Measurements from ENCODE around the gene GRIP1. TPM values are rescaled to one million over a fixed set of nuclear protein-coding genes. Genes with fewer than 3 reads are reported as not detected.

GRIP1 gene
- total and polyA plus RNA-seq, 2 donors (not counting 3 experiments of a cell fraction or from before 2014, with no cell fraction given): 0.04 to 0.69 TPM

DNA sequence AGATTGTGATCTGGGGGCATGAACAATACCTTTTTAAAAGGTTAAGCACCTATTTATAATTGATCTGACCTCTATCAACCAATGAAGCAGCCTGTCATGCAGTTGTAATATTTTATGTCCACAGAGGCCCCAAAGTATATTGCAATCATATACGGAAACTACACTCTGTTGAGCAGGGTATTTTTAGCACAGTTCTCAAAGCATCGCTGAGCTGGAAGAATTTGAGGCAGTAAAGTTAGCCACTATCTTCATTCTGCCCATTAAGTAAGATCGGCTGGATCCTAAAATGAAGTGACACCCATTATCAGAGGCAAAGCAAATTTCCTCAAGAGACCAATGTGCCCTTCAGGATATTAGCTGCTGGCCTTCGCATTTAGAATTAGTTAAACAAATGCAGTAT, 47.7 kb upstream of the GRIP1 start:
- dilution Hi-C loops (cut with MboI; ENCODE audit: extremely low pct_ligation_motif_present, low sequenced_read_pairs) (no loop called here), intact Hi-C loops (cut with micrococcal nuclease) (no loop called here)
- no TSS peak for BruUV-seq (replicated peaks)
- no peaks in the 10 kb centered on the region for H3K79me2 ChIP-seq (ENCODE audit: control insufficient read depth, insufficient read depth, low read length)
- ChIA-PET CTCF (interaction anchor here (2.5 kb wide), 1 partner anchor 18 kb away, joined by 8 read pairs; no protein-coding TSS in a partner anchor), POLR2A (no interaction called here)
- no peaks in the 10 kb centered on the region for H3K9me1 ChIP-seq (replicated peaks; ENCODE audit: control insufficient read depth, extremely low read depth, insufficient read depth, low read length)
- H2AFZ ChIP-seq (ENCODE audit: low read depth, low read length): no peak overlapping the region
- FAIRE-seq: no peak
- H3K4me3 ChIP-seq (replicated peaks in 1 of 3; ENCODE audit: insufficient read depth in 1 of 3, low read depth in 1 of 3, low read length in 3 of 3): no peak overlapping the region
- no peak overlapping the region for H3K27ac ChIP-seq (ENCODE audit: insufficient read depth, low read depth, low read length)
- no peak overlapping the region for H3K9ac ChIP-seq (replicated peaks; ENCODE audit: extremely low read depth, insufficient read depth, low read length)
- H3K36me3 ChIP-seq (ENCODE audit: control insufficient read depth in 2 of 2, extremely low read depth in 1 of 2, insufficient read depth in 2 of 2, low read length in 2 of 2): no peaks in the 10 kb centered on the region
- no peak for DNase-seq (ENCODE audit: low read depth, low spot score)
- TF ChIP-seq, protein P1, sequence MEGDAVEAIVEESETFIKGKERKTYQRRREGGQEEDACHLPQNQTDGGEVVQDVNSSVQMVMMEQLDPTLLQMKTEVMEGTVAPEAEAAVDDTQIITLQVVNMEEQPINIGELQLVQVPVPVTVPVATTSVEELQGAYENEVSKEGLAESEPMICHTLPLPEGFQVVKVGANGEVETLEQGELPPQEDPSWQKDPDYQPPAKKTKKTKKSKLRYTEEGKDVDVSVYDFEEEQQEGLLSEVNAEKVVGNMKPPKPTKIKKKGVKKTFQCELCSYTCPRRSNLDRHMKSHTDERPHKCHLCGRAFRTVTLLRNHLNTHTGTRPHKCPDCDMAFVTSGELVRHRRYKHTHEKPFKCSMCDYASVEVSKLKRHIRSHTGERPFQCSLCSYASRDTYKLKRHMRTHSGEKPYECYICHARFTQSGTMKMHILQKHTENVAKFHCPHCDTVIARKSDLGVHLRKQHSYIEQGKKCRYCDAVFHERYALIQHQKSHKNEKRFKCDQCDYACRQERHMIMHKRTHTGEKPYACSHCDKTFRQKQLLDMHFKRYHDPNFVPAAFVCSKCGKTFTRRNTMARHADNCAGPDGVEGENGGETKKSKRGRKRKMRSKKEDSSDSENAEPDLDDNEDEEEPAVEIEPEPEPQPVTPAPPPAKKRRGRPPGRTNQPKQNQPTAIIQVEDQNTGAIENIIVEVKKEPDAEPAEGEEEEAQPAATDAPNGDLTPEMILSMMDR (IDR thresholded peaks at IDR 0.05; ENCODE audit: extremely low read depth in 1 of 2, insufficient read depth in 1 of 2, low read depth in 1 of 2, low read length in 2 of 2): no peak
- TF ChIP-seq POLR2AphosphoS5 (IDR thresholded peaks at IDR 0.05; ENCODE audit: insufficient read depth, low read depth, low read length) (no peak), JUN (IDR thresholded peaks at IDR 0.05; ENCODE audit: borderline replicate concordance, insufficient read depth, insufficient read length, low read depth) (no peak), FOS (IDR thresholded peaks at IDR 0.05; ENCODE audit: borderline replicate concordance, insufficient read depth, low read length) (no peak), GATA2 (IDR thresholded peaks at IDR 0.05; ENCODE audit: insufficient read depth, insufficient read length, low read depth, low read length) (no peak), MYC (IDR thresholded peaks at IDR 0.05; ENCODE audit: low read depth, low read length) (no peak), EZH2 (IDR thresholded peaks at IDR 0.05; ENCODE audit: borderline replicate concordance, low read depth, low read length, severe bottlenecking) (no peak), POLR2A (IDR thresholded peaks at IDR 0.05; ENCODE audit: low read depth, low read length) (no peak)
- TF ChIP-seq, protein P2, sequence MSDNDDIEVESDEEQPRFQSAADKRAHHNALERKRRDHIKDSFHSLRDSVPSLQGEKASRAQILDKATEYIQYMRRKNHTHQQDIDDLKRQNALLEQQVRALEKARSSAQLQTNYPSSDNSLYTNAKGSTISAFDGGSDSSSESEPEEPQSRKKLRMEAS (IDR thresholded peaks at IDR 0.05; ENCODE audit: insufficient read depth, insufficient read length): no peak
- H3K9me3 ChIP-seq (replicated peaks; ENCODE audit: control insufficient read depth, insufficient read depth, low read length): no peaks in the 10 kb centered on the region
- no peaks in the 10 kb centered on the region for H4K20me1 ChIP-seq (replicated peaks; ENCODE audit: control insufficient read depth, extremely low read depth, insufficient read depth, low read length)
- no peaks in the 10 kb centered on the region for H3K4me1 ChIP-seq (ENCODE audit: control insufficient read depth, extremely low read depth, insufficient read depth, low read length)
- no peak overlapping the region for H3K4me2 ChIP-seq (ENCODE audit: insufficient read depth, low read length)
- peaks cover 0 to 2% of the 10 kb centered on the region in 2 experiments for H3K27me3 ChIP-seq (ENCODE audit: control insufficient read depth in 2 of 2, insufficient read depth in 2 of 2, low read length in 2 of 2)

Data from endothelial cell of umbilical vein (primary cell).